Measurements from ENCODE around the gene UCK2. TPM values are rescaled to one million over a fixed set of nuclear protein-coding genes. Genes with fewer than 3 reads are reported as not detected.
A peak's percentile ranks its signal among the peaks of the same experiment; 100 is the strongest.

The UCK2 gene
- total and polyA plus RNA-seq, 2 of the 8 experiments (the other 6 are each of a cell fraction or from before 2014, with no cell fraction given), result 103 to 109 TPM

DNA sequence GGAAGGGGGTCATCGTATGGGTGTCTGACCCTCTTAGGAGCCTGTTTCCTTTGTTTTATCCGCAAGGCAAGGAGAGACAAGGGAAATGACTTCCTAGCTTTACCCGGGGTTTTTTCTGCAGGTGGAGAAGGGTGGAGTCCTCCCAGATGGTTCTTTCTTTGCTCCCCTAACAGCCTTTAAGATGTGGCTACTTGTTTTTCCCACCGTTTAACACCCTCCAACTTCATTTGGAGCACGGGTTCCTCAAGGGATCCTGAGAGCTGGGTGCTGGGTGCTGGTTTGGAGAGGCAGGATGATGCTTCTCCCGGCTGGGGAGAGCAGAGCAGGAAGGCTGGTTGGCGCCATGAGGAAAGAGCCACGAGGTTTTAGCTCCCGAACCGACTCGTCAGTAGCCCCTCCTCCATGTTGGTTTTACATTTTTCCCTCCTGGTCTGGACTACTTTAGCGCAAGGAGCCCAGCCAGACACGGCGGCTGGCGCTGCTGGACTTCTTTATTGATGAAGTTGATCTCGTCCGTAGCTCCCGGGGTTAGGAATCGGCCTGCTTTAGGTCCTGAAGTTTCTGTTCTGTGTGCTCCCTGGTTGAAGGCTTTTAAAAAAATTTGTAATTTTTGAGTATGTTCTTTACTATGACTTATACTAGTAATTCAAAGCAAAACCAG, 1.4 kb downstream of the UCK2 start:
- H3K18ac ChIP-seq (ENCODE audit: extremely low read depth, low read length), result peak overlapping the region; percentile 97
- H3K23me2 ChIP-seq (ENCODE audit: low read depth, low read length), result peaks cover 4% of the 10 kb centered on the region; the same call in 1 of the 2 replicates
- peaks cover 42 to 58% of the 10 kb centered on the region in 2 experiments for H3K79me2 ChIP-seq (ENCODE audit: control insufficient read depth in 1 of 2, insufficient read depth in 2 of 2, low read length in 2 of 2)
- H3K79me1 ChIP-seq (ENCODE audit: low read depth, low read length), result peaks cover 5% of the 10 kb centered on the region
- H2BK5ac ChIP-seq (ENCODE audit: low read depth, low read length), result peak overlapping the region; percentile 69
- H3K14ac ChIP-seq (ENCODE audit: insufficient read length), result no peak overlapping the region
- no peak overlapping the region for H2BK120ac ChIP-seq (replicated peaks; ENCODE audit: low read depth, low read length)
- DNase-seq (ENCODE audit: low read depth in 1 of 2, low spot score in 2 of 2) (peak in 1 of 2 experiments; percentile 60), FAIRE-seq (no peak)
- no peaks in the 10 kb centered on the region for H3K9me3 ChIP-seq (ENCODE audit: insufficient read depth in 2 of 2, low read depth in 1 of 2, low read length in 1 of 2)
- no peak overlapping the region for H2BK15ac ChIP-seq (ENCODE audit: low read length)
- peak overlapping the region; percentile 86 for H4K91ac ChIP-seq (replicated peaks; ENCODE audit: insufficient read length, low read length)
- H2BK20ac ChIP-seq (ENCODE audit: low read length), result no peak overlapping the region
- no peaks in the 10 kb centered on the region for H3K27me3 ChIP-seq (replicated peaks in 1 of 4; ENCODE audit: control insufficient read depth in 3 of 4, extremely low read depth in 1 of 4, insufficient read depth in 3 of 4, low read length in 3 of 4)
- H3K56ac ChIP-seq (replicated peaks; ENCODE audit: insufficient read length, low read depth, low read length), result peak overlapping the region; percentile 80
- H3K23ac ChIP-seq (ENCODE audit: insufficient read length), result no peak overlapping the region
- H3K27ac ChIP-seq (ENCODE audit: low read depth, low read length), result peak overlapping the region; percentile 88
- ChIA-PET POLR2A (ENCODE audit: partially characterized antibody) (interaction anchor here (0.7 to 7.3 kb wide), 31 partner anchors 10 to 227 kb away, joined by 3 to 114 read pairs (median 5); partner anchors contain the start of genes ALDH9A1, MGST3 and TMCO1), CTCF (ENCODE audit: partially characterized antibody) (interaction anchor here (0.6 to 2.1 kb wide), 8 partner anchors 13 to 143 kb away, joined by 3 to 7 read pairs (median 4); partner anchors contain the start of gene TMCO1)
- no peak overlapping the region for H2AK5ac ChIP-seq (ENCODE audit: low read depth, low read length)
- H2AFZ ChIP-seq (ENCODE audit: low read length), result no peak overlapping the region
- 2% methylated on average over 19 of the region's 19 CpGs; no CpG with 5 or more reads in 1 of the 2 experiments for WGBS, 2 experiments (ENCODE audit: extremely low coverage in 1 of 2, insufficient coverage in 1 of 2, insufficient read length in 1 of 2, insufficient replicate concordance in 2 of 2, low coverage in 1 of 2, low lambda C conversion rate in 2 of 2, missing lambda C conversion rate in 1 of 2)
- peak overlapping the region; percentile 80 for H3K4ac ChIP-seq (replicated peaks; ENCODE audit: insufficient read length, low read depth, low read length)
- H4K20me1 ChIP-seq (replicated peaks in 1 of 2; ENCODE audit: control insufficient read depth in 1 of 2, insufficient read depth in 2 of 2, low read length in 2 of 2), result peaks cover 14% of the 10 kb centered on the region in 2 experiments
- peak overlapping the region; percentile 95 to 96 (median 96) for H3K9ac ChIP-seq (replicated peaks in 1 of 4; ENCODE audit: extremely low read depth in 1 of 4, low read depth in 3 of 4, low read length in 3 of 4)
- peak overlapping the region; percentile 85 for H4K5ac ChIP-seq (ENCODE audit: insufficient read length, low read depth, low read length)
- no peak overlapping the region for H2BK12ac ChIP-seq (ENCODE audit: low read depth, low read length)
- no peaks in the 10 kb centered on the region for H3K36me3 ChIP-seq (ENCODE audit: control insufficient read depth in 2 of 4, insufficient read depth in 4 of 4, low read length in 3 of 4)
- peak overlapping the region; percentile 97; the same call in 1 of the 2 replicates for H4K8ac ChIP-seq (ENCODE audit: extremely low read depth, insufficient read depth, low read length)
- peak overlapping the region; percentile 89 to 99 (median 97) for H3K4me3 ChIP-seq (ENCODE audit: extremely low read depth in 1 of 4, insufficient read depth in 2 of 4, low read depth in 3 of 4, low read length in 4 of 4)
- peak overlapping the region; percentile 80 to 81 for H3K4me2 ChIP-seq (ENCODE audit: insufficient read depth in 1 of 2, low read depth in 2 of 2, low read length in 2 of 2)
- peaks cover 7 to 16% (median 14%) of the 10 kb centered on the region in 4 experiments for H3K4me1 ChIP-seq (replicated peaks in 1 of 4; ENCODE audit: control insufficient read depth in 3 of 4, insufficient read depth in 4 of 4, low read length in 3 of 4)
- TF ChIP-seq SP1 (IDR thresholded peaks at IDR 0.05; ENCODE audit: low read depth, low read length) (no peak), EZH2 (IDR thresholded peaks at IDR 0.05; ENCODE audit: low read depth, low read length, severe bottlenecking) (no peak), TBP (IDR thresholded peaks at IDR 0.05; ENCODE audit: low read depth, low read length) (peak; percentile 87), MAX (IDR thresholded peaks at IDR 0.05) (peak; percentile 93), SRF (IDR thresholded peaks at IDR 0.05; ENCODE audit: low read depth, low read length) (no peak), JUN (IDR thresholded peaks at IDR 0.05; ENCODE audit: low read depth, low read length) (no peak), RBBP5 (IDR thresholded peaks at IDR 0.05; ENCODE audit: borderline replicate concordance, low read depth, low read length) (no peak), TAF1 (IDR thresholded peaks at IDR 0.05; ENCODE audit: low read depth, low read length) (peak; percentile 94), PHF8 (conservative IDR thresholded peaks at IDR 0.05; ENCODE audit: low read depth, low read length) (peak; percentile 61), POLR2A (IDR thresholded peaks at IDR 0.05; ENCODE audit: control extremely low read depth in 1 of 2, low read depth in 2 of 2, low read length in 2 of 2) (peak in 1 of 2 experiments; percentile 87; a peak in 2 of 3 replicates), SIN3A (conservative IDR thresholded peaks at IDR 0.05 in 1 of 2, IDR thresholded peaks at IDR 0.05 in 1 of 2; ENCODE audit: low read depth in 1 of 2, low read length in 2 of 2) (peak; percentile 3 to 75; a peak in 2 of 4 replicates), ASH2L (IDR thresholded peaks at IDR 0.05; ENCODE audit: low read length) (no peak)

Measured in H1 (cell line).